ENCODE measurements around the gene CDH20.

Gene CDH20

GRCh38 chr18:61471942-61472341 lies 138.7 kb downstream of the CDH20 start:
- DNase-seq (ENCODE audit: low read depth) = no peak
- no peak for TF ChIP-seq CTCF (conservative IDR thresholded peaks at IDR 0.05; ENCODE audit: low read length)
- no peak overlapping the region for H3K4me3 ChIP-seq (ENCODE audit: low read length)

GRCh38 chr18:61474341-61474740 lies 141.1 kb downstream of the CDH20 start:
- TF ChIP-seq CTCF (conservative IDR thresholded peaks at IDR 0.05; ENCODE audit: low read length) = no peak
- no peak for DNase-seq (ENCODE audit: low read depth)

DNA sequence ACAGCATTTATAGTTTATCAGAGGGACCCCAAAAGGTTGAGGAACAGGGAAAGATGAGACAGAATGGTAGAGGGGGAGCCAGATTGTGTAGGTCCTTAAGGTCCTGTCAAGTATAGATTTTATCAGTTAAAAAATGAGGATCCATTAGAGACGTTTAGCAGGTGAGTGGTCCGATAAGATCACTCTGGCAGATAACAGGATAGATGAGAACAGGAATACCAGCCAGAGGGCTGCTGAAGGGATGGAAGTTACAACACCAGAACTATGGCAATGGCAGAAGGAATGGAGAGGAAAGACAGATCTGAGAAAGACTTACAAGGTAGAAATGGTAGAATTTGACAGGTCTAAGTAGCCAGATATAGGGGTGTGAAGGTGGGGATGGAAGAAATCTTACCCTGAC lies 141.7 kb downstream of the CDH20 start:
- no peak overlapping the region for H3K4me3 ChIP-seq (ENCODE audit: low read length)
- DNase-seq (ENCODE audit: low read depth) = no peak
- TF ChIP-seq CTCF (conservative IDR thresholded peaks at IDR 0.05; ENCODE audit: low read length) = no peak

More at GRCh38 chr18:61474341-61474740, 141.1 kb downstream of the CDH20 start:
- no peak overlapping the region for H3K4me3 ChIP-seq (ENCODE audit: low read length)

DNA sequence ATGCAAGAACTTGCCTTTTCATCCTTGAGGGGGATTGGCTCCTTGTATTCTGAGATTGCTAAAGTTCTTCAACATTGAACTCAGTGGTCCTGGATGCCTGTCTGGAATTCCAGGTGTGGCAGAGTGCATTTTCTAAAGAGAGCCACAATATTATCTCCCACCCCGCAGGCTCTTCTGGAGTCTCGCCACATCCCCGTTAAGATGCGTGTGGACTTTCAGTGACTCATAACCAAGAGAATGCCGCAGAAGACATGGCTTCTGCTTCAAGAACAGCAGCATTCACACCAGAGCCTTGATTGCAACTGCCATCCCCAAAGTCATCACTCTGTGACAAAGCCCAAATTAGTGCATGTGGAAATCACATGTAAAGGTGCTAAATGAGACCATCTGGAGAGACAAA lies 142.7 kb downstream of the CDH20 start:
- DNase-seq (ENCODE audit: low read depth) = no peak
- no peak overlapping the region for H3K4me3 ChIP-seq (ENCODE audit: low read length)
- TF ChIP-seq CTCF (conservative IDR thresholded peaks at IDR 0.05; ENCODE audit: low read length) = no peak

DNA sequence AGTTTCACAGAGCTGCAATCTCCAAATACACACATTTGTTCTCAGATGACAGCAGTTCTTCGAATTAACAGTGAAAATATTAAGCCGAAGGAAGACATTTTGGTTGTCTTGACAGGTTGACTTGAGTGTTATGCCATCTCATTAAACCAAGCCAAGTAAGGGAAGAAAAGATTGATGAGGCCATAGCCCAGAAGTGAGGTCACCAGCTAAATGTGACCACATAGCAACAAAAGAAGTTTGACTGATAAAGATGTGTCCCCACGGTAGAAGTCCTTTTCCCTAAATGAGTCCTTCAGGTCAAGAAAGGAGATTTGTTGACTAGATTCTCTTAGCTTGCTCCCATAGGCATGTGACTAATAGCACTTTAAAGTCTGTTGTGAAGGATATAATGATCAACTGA lies 156.1 kb downstream of the CDH20 start:
- no peak overlapping the region for H3K4me3 ChIP-seq (ENCODE audit: low read length)
- no peak for TF ChIP-seq CTCF (conservative IDR thresholded peaks at IDR 0.05; ENCODE audit: low read length)
- DNase-seq (ENCODE audit: low read depth) = no peak

GRCh38 chr18:61496374-61496773 lies 163.1 kb downstream of the CDH20 start:
- no peak for DNase-seq (ENCODE audit: low read depth)
- no peak for TF ChIP-seq CTCF (conservative IDR thresholded peaks at IDR 0.05; ENCODE audit: low read length)
- H3K4me3 ChIP-seq (ENCODE audit: low read length) = no peak overlapping the region

GRCh38 chr18:61497422-61497821 lies 164.2 kb downstream of the CDH20 start:
- no peak for TF ChIP-seq CTCF (conservative IDR thresholded peaks at IDR 0.05; ENCODE audit: low read length)
- no peak overlapping the region for H3K4me3 ChIP-seq (ENCODE audit: low read length)
- no peak for DNase-seq (ENCODE audit: low read depth)
